CD4-positive, alpha-beta T cell (primary cell): ENCODE data around the gene RNF150. TPM values are rescaled to one million over a fixed set of nuclear protein-coding genes. Genes with fewer than 3 reads are reported as not detected.

ENCODE experiments used
- ATAC-seq: fragments of 200-7000 bp; cut with Tn5 transposase; one replicate; pipeline ENCODE4 v1.10.0; 2022; ENCODE audit warnings: mild to moderate bottlenecking; ENCODE audit not compliant: poor library complexity
- CTCF ChIA-PET: fragments of 350-600 bp; sonication (Branson Sonifier 250); formaldehyde crosslinking; loops from one replicate; lab custom pipeline; 2021; ENCODE audit warnings: antibody characterized with exemption, inconsistent platforms; lab: Charles Lee
- POLR2A ChIA-PET: fragments of 350-600 bp; sonication (Branson Sonifier 250); formaldehyde crosslinking; loops from one replicate; lab custom pipeline; 2021; ENCODE audit warnings: antibody characterized with exemption, inconsistent platforms; lab: Charles Lee
- DNase-seq, 14 experiments: peaks; one replicate each; pipeline ENCODE4 v3.0.0-alpha.2; 2013 to 2020; ENCODE audit warnings: mixed read lengths in 2 of 14
- H3K27ac ChIP-seq, 2 donors: one replicate each; pipeline versions ENCODE4 v1.5.1 to v1.7.0; 2013; ENCODE audit warnings: low read length in 2 of 2, low read depth in 1 of 2, mild to moderate bottlenecking in 1 of 2
- H3K27me3 ChIP-seq, 2 experiments: 1 replicate in 1 of 2; 2 replicates in 1 of 2; pipeline versions ENCODE4 v1.6.1 to v1.7.0; 2013; ENCODE audit warnings: low read length in 2 of 2, control low read depth in 1 of 2, mild to moderate bottlenecking in 1 of 2, moderate library complexity in 1 of 2; ENCODE audit not compliant: insufficient read depth in 2 of 2, control insufficient read depth in 1 of 2
- H3K36me3 ChIP-seq: one replicate; pipeline ENCODE4 v1.6.1; 2013; ENCODE audit warnings: low read length, control low read depth; ENCODE audit not compliant: insufficient read depth
- H3K4me1 ChIP-seq: one replicate; pipeline ENCODE4 v1.6.1; 2013; ENCODE audit warnings: low read length, control low read depth; ENCODE audit not compliant: insufficient read depth
- H3K4me3 ChIP-seq: one replicate; pipeline ENCODE4 v1.5.1; 2013; ENCODE audit warnings: mild to moderate bottlenecking, low read length, moderate library complexity
- H3K9me3 ChIP-seq, 2 experiments: 1 replicate in 1 of 2; 2 replicates in 1 of 2; pipeline versions ENCODE4 v1.6.1 to v1.7.0; 2013; ENCODE audit warnings: low read length in 2 of 2, mild to moderate bottlenecking in 2 of 2, control low read depth in 1 of 2, moderate library complexity in 1 of 2; ENCODE audit not compliant: control insufficient read depth in 1 of 2, insufficient read depth in 1 of 2
- H3K27ac Mint-ChIP-seq: one replicate; pipeline ENCODE4 v1.8.0; 2020; ENCODE audit warnings: mixed read lengths
- H3K27me3 Mint-ChIP-seq: one replicate; pipeline ENCODE4 v1.8.0; 2021; ENCODE audit warnings: mixed read lengths
- H3K36me3 Mint-ChIP-seq: one replicate; pipeline ENCODE4 v1.8.0; 2021; ENCODE audit warnings: low read depth, mixed read lengths
- H3K4me1 Mint-ChIP-seq: one replicate; pipeline ENCODE4 v1.8.0; 2021; ENCODE audit warnings: low read depth, mixed read lengths
- H3K4me3 Mint-ChIP-seq: one replicate; pipeline ENCODE4 v1.8.0; 2020; ENCODE audit warnings: mild to moderate bottlenecking, mixed read lengths
- H3K9me3 Mint-ChIP-seq: one replicate; pipeline ENCODE4 v1.8.0; 2020; ENCODE audit warnings: mixed read lengths
- CTCF ChIP-seq: fragments of 200-600 bp; IDR thresholded peaks from one replicate; pipeline ENCODE4 v1.8.0; 2022; ENCODE audit warnings: antibody characterized with exemption, mild to moderate bottlenecking
- intact Hi-C, 2 experiments: fragments of 100-400 bp; cut with DNase I in 1 of 2; cut with micrococcal nuclease in 1 of 2; formaldehyde crosslinking; loops; one replicate each; pipeline versions ENCODE4 v1.15.1 to v1.9.0; 2023 to 2025; cut with DNase I, micrococcal nuclease
- total RNA-seq, 174 experiments: library from RNA in 2 of 174; stranded (reverse) in 2 of 174; gene quantifications; one replicate each; pipeline ENCODE4 v1.2.3 and lab custom pipeline; 2021 to 2026

RNF150 gene
- total RNA-seq, 2 experiments from 2014 or later, result not detected

GRCh38 chr4:141121768-141122454 is 11.4 kb downstream of the RNF150 start:
- ChIA-PET POLR2A (no interaction called here), CTCF (no interaction called here)
- H3K9me3 ChIP-seq, result peaks cover 0 to 3% of the 10 kb centered on the region in 2 experiments
- no peak overlapping the region for H3K27ac ChIP-seq
- Mint-ChIP-seq H3K36me3 (no peaks in the 10 kb centered on the region), H3K27ac (no peak overlapping the region), H3K4me3 (no peak overlapping the region), H3K27me3 (peaks cover 23% of the 10 kb centered on the region), H3K9me3 (no peaks in the 10 kb centered on the region), H3K4me1 (no peaks in the 10 kb centered on the region)
- ATAC-seq (no peak), DNase-seq (no peak)
- peaks cover 0 to 5% of the 10 kb centered on the region in 2 experiments for H3K27me3 ChIP-seq
- H3K36me3 ChIP-seq, result no peaks in the 10 kb centered on the region
- no peak for TF ChIP-seq CTCF
- H3K4me3 ChIP-seq, result no peak overlapping the region
- intact Hi-C loops, result no loop called here
- H3K4me1 ChIP-seq, result no peaks in the 10 kb centered on the region

- no peaks in the 10 kb centered on the region for H3K36me3 Mint-ChIP-seq
- H3K9me3 ChIP-seq, result peaks cover 0 to 3% of the 10 kb centered on the region in 2 experiments
- H3K27me3 ChIP-seq, result peaks cover 0 to 5% of the 10 kb centered on the region in 2 experiments
- TF ChIP-seq CTCF, result no peak
- H3K4me1 ChIP-seq, result no peaks in the 10 kb centered on the region
- H3K9me3 Mint-ChIP-seq, result no peaks in the 10 kb centered on the region
- H3K4me1 Mint-ChIP-seq, result no peaks in the 10 kb centered on the region
- no peak overlapping the region for H3K27ac Mint-ChIP-seq
- intact Hi-C loops, result no loop called here
- no peak for DNase-seq
- no peak overlapping the region for H3K4me3 ChIP-seq
- H3K27me3 Mint-ChIP-seq, result peaks cover 15% of the 10 kb centered on the region
- no peak overlapping the region for H3K4me3 Mint-ChIP-seq
- CTCF ChIA-PET, result no interaction called here
- H3K36me3 ChIP-seq, result no peaks in the 10 kb centered on the region
- no peak overlapping the region for H3K27ac ChIP-seq
- ATAC-seq, result no peak
- POLR2A ChIA-PET, result no interaction called here
These were observed 12.2 kb downstream of the RNF150 start for GRCh38 chr4:141121101-141121500.

- POLR2A ChIA-PET, result no interaction called here
- Mint-ChIP-seq H3K4me1 (no peaks in the 10 kb centered on the region), H3K36me3 (no peaks in the 10 kb centered on the region), H3K9me3 (no peaks in the 10 kb centered on the region), H3K27ac (no peak overlapping the region), H3K27me3 (peaks cover 8% of the 10 kb centered on the region), H3K4me3 (no peak overlapping the region)
- DNase-seq (no peak), ATAC-seq (no peak)
- H3K4me1 ChIP-seq, result no peaks in the 10 kb centered on the region
- peaks cover 0 to 3% of the 10 kb centered on the region in 2 experiments for H3K9me3 ChIP-seq
- CTCF ChIA-PET, result no interaction called here
- H3K36me3 ChIP-seq, result no peaks in the 10 kb centered on the region
- TF ChIP-seq CTCF, result no peak
- peaks cover 0 to 5% of the 10 kb centered on the region in 2 experiments for H3K27me3 ChIP-seq
- intact Hi-C loops, result no loop called here
- no peak overlapping the region for H3K27ac ChIP-seq
- H3K4me3 ChIP-seq, result no peak overlapping the region
These were observed 13.2 kb downstream of the RNF150 start for GRCh38 chr4:141120036-141120593.
